Testis (tissue), 5 donors: ENCODE results near the gene OR10A2. TPM values are rescaled to one million over a fixed set of nuclear protein-coding genes. Genes with fewer than 3 reads are reported as not detected.

Experiments used
- DNase-seq: peaks from one replicate; pipeline ENCODE4 v3.0.0-alpha.2; 2019
- H3K27ac ChIP-seq, 2 donors: fragments of 200-600 bp; sonication (generic); one replicate each; pipeline ENCODE4 v1.5.1; 2019
- H3K27me3 ChIP-seq: fragments of 200-600 bp; sonication (generic); one replicate; pipeline ENCODE4 v1.5.1; 2019
- H3K36me3 ChIP-seq: fragments of 200-600 bp; sonication (generic); one replicate; pipeline ENCODE4 v1.5.1; 2017; ENCODE audit warnings: low read depth; ENCODE audit errors: missing control alignments
- H3K4me1 ChIP-seq: fragments of 200-600 bp; sonication (generic); one replicate; pipeline ENCODE4 v1.5.1; 2019
- H3K4me3 ChIP-seq, 2 donors: fragments of 200-600 bp; sonication (generic); one replicate each; pipeline ENCODE4 v1.5.1; 2017 to 2019
- H3K9me3 ChIP-seq: fragments of 200-600 bp; sonication (generic); one replicate; pipeline ENCODE4 v1.5.1; 2017
- POLR2A ChIP-seq: fragments of 450-650 bp; IDR thresholded peaks from one replicate; pipeline ENCODE4 v1.6.1; 2017; ENCODE audit warnings: antibody characterized with exemption, mild to moderate bottlenecking, moderate library complexity
- WGBS, 2 donors: methylation state at CpG; one replicate each; pipeline ENCODE4 v1.1.5; 2018; 5-methylcytosine and 5-hydroxymethylcytosine counted together
- intact Hi-C: fragments of 100-400 bp; cut with DNase I; formaldehyde crosslinking; loops from one replicate; pipeline ENCODE4 v1.15.1; 2023; ENCODE audit warnings: low total_unique reads
- long read RNA-seq, 2 donors: transcript quantifications; one replicate each; lab custom pipeline, GENCODE V29; 2026
- polyA plus RNA-seq: library from polyadenylated mRNA; stranded (reverse); fragments of 350-450 nt; fragmentation: Illumina TruSeq; extraction: RNeasy Lipid Tissue Mini Kit (QIAGEN cat#74804); gene quantifications from one replicate; pipeline ENCODE4 v1.2.3, GENCODE V29; 2014; ENCODE audit warnings: low read depth, low replicate concordance; ENCODE audit not compliant: insufficient read depth
- total RNA-seq, 2 donors: library from RNA; depleted of rRNA; stranded (reverse); fragments of >200 nt; gene quantifications; one replicate each; pipeline ENCODE4 v1.2.3, GENCODE V29; 2016
- TF ChIP-seq, protein P1 (sequence below), 3 experiments: fragments of 450-650 bp in 2 of 3; fragments of 200-600 bp in 1 of 3; sonication (generic) in 1 of 3; IDR thresholded peaks; one replicate each; pipeline ENCODE4 v1.5.1; 2016 to 2019; ENCODE audit warnings: antibody characterized with exemption in 3 of 3, mild to moderate bottlenecking in 2 of 3, moderate library complexity in 1 of 3

OR10A2 gene, protein sequence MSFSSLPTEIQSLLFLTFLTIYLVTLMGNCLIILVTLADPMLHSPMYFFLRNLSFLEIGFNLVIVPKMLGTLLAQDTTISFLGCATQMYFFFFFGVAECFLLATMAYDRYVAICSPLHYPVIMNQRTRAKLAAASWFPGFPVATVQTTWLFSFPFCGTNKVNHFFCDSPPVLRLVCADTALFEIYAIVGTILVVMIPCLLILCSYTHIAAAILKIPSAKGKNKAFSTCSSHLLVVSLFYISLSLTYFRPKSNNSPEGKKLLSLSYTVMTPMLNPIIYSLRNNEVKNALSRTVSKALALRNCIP
- total RNA-seq (not detected), polyA plus RNA-seq (not detected)
- long read RNA-seq, donor 1, result 0 reads
- long read RNA-seq, donor 2, result 0 reads

DNA sequence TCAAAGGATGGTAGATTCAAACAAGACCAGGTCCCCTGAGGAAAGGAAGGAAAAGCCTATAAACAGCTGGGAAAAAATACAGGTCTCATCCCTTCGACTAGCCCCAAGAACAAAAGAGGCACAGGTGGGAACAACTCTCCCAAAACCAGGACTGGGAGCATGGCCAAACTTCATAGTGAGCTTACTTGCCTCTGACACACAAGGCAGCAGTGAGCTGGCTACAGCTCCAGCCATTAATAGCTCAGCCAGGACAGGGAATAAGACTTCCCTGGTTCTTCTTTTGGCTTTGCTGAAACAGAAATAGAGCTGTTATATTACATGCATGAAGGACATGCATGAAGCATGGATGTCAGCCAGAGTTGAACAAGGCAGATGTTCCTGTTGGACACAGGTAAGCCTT lies at the start of gene OR10A2:
OR10A2 (plus strand) TSS at position 97 of the 400 bp plus-strand sequence. CDS start 6,698 bp downstream, outside the sequence.
- 45 to 50% methylated on average over 1 of the region's 1 CpG for WGBS, 2 donors

DNA sequence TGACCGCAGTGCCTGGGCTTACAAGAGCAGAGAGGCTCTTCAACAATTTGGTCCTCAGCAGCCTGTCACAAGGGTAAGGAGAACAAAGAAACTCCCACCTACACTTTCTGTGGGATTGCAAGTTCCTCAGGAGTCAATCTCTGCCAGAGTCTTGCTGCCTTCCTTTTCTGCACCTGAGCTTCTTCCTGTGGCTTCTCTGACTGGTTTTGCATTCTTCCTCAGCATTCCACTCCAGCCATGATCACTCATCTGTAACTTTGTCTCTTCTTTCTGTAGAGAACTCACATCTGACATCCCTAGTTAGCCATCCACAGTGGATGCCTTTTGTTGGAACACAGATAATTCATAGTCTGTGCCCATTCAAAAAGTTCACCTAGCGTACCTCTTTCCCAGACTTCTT lies 49.2 kb upstream of the OR10A2 start:
- 68 to 84% methylated on average over 2 of the region's 2 CpGs for WGBS, 2 donors

More for the DNA sequence above, at the start of gene OR10A2:
- Histone ChIP-seq H3K4me1 (no peaks in the 10 kb centered on the region), H3K27ac (no peak within 1 kb of the TSS), H3K4me3 (no peak within 1 kb of the TSS), H3K36me3 (no peaks in the 10 kb centered on the region), H3K9me3 (no peaks in the 10 kb centered on the region), H3K27me3 (no peaks in the 10 kb centered on the region)
- no peak for TF ChIP-seq POLR2A
- TF ChIP-seq, protein P1, sequence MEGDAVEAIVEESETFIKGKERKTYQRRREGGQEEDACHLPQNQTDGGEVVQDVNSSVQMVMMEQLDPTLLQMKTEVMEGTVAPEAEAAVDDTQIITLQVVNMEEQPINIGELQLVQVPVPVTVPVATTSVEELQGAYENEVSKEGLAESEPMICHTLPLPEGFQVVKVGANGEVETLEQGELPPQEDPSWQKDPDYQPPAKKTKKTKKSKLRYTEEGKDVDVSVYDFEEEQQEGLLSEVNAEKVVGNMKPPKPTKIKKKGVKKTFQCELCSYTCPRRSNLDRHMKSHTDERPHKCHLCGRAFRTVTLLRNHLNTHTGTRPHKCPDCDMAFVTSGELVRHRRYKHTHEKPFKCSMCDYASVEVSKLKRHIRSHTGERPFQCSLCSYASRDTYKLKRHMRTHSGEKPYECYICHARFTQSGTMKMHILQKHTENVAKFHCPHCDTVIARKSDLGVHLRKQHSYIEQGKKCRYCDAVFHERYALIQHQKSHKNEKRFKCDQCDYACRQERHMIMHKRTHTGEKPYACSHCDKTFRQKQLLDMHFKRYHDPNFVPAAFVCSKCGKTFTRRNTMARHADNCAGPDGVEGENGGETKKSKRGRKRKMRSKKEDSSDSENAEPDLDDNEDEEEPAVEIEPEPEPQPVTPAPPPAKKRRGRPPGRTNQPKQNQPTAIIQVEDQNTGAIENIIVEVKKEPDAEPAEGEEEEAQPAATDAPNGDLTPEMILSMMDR (IDR thresholded peaks at IDR 0.05), result no peak
- intact Hi-C loops, result no loop called here
- DNase-seq, result no peak

DNA sequence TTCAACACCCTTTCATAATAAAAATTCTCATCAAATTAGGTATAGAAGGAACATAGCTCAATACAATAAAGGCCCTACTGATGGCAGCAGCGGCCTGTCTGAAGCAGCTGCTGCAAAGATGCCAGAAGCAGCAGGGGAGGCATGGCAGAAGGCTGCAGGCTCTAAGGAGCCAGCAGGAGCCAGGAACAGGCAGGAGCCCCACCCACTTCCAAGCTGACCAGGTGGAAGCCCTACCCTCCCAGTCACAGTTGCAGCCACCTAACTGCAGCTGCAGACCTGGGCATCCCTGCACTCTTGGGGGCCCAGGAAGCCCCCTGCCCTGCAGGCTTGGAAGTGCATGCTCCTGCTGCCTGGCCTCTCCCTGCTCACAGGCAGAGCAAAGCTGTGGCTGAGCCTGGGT lies 45.2 kb upstream of the OR10A2 start:
- Histone ChIP-seq H3K27ac (no peak overlapping the region), H3K4me1 (no peaks in the 10 kb centered on the region), H3K27me3 (no peaks in the 10 kb centered on the region), H3K4me3 (no peak overlapping the region), H3K9me3 (no peaks in the 10 kb centered on the region), H3K36me3 (no peaks in the 10 kb centered on the region)
- WGBS, 2 donors, result 77 to 80% methylated on average over 1 of the region's 1 CpG
- TF ChIP-seq POLR2A, result no peak
- TF ChIP-seq, protein P1 (IDR thresholded peaks at IDR 0.05), result no peak
- intact Hi-C loops, result no loop called here
- no peak for DNase-seq

More for the DNA sequence above, 49.2 kb upstream of the OR10A2 start:
- TF ChIP-seq POLR2A, result no peak
- TF ChIP-seq, protein P1 (IDR thresholded peaks at IDR 0.05), result no peak
- Histone ChIP-seq H3K4me1 (no peaks in the 10 kb centered on the region), H3K27me3 (no peaks in the 10 kb centered on the region), H3K9me3 (no peaks in the 10 kb centered on the region), H3K4me3 (no peak overlapping the region), H3K36me3 (no peaks in the 10 kb centered on the region), H3K27ac (no peak overlapping the region)
- DNase-seq, result no peak
- intact Hi-C loops, result no loop called here

DNA sequence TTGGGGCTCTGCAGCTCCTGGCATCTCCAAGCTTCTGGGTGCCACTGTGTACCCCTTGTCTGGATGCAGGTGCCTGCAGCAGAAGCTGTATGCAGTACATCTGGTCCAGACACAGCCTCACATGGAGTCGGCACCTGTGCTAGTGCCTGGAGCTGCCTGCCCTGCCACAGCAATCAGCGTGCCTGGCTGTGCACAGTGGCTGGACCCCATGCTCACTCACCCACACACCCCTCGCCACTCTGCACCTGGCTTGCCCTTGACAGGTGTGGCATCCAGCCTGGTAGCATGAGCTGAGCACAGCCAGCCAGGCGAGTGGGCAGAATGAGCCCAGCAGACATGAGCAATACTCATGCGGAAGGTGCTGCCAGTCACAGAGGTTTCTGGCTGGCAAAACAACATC lies 43.9 kb upstream of the OR10A2 start:
- Histone ChIP-seq H3K4me3 (no peak overlapping the region), H3K27me3 (no peaks in the 10 kb centered on the region), H3K9me3 (no peaks in the 10 kb centered on the region), H3K4me1 (no peaks in the 10 kb centered on the region), H3K27ac (no peak overlapping the region), H3K36me3 (no peaks in the 10 kb centered on the region)
- 91 to 100% methylated on average over 4 to 5 of the region's 5 CpGs for WGBS, 2 donors
- intact Hi-C loops, result no loop called here
- no peak for TF ChIP-seq POLR2A
- TF ChIP-seq, protein P1 (IDR thresholded peaks at IDR 0.05), result no peak
- DNase-seq, result no peak
